Endothelial cell (in vitro differentiated cells): ENCODE data around the gene SORCS2. TPM values are rescaled to one million over a fixed set of nuclear protein-coding genes. Genes with fewer than 3 reads are reported as not detected.

ENCODE experiments used
- DNase-seq: peaks from one replicate; pipeline ENCODE4 v3.0.0; 2021; ENCODE audit warnings: low spot score
- H3K27ac Mint-ChIP-seq: one replicate; pipeline ENCODE4 v1.8.0; 2021; ENCODE audit warnings: mixed read lengths, inconsistent platforms; ENCODE audit not compliant: unreplicated experiment
- H3K27me3 Mint-ChIP-seq: one replicate; pipeline ENCODE4 v1.8.0; 2021; ENCODE audit warnings: mild to moderate bottlenecking, moderate library complexity, mixed read lengths, inconsistent platforms; ENCODE audit not compliant: unreplicated experiment
- H3K36me3 Mint-ChIP-seq: one replicate; pipeline ENCODE4 v1.8.0; 2021; ENCODE audit warnings: mild to moderate bottlenecking, low read depth, mixed read lengths, inconsistent platforms; ENCODE audit not compliant: unreplicated experiment
- H3K4me1 Mint-ChIP-seq: one replicate; pipeline ENCODE4 v1.8.0; 2021; ENCODE audit warnings: mild to moderate bottlenecking, mixed read lengths, inconsistent platforms; ENCODE audit not compliant: unreplicated experiment
- H3K4me3 Mint-ChIP-seq: one replicate; pipeline ENCODE4 v1.8.0; 2021; ENCODE audit warnings: mild to moderate bottlenecking, mixed read lengths, inconsistent platforms; ENCODE audit not compliant: unreplicated experiment
- H3K9me3 Mint-ChIP-seq: one replicate; pipeline ENCODE4 v1.8.0; 2021; ENCODE audit warnings: mixed read lengths, inconsistent platforms; ENCODE audit not compliant: unreplicated experiment
- CTCF ChIP-seq: fragments of 200-600 bp; sonication (generic); IDR thresholded peaks from one replicate; pipeline ENCODE4 v1.5.0; 2021; ENCODE audit warnings: antibody characterized with exemption; ENCODE audit not compliant: unreplicated experiment
- total RNA-seq: library from RNA; stranded (reverse); fragmentation: NEBNext Ultra II Directional; extraction: Animal tissue kit (Norgen Biotek cat#: 25700); gene quantifications from one replicate; pipeline ENCODE4 v1.2.1, GENCODE V29; 2021; ENCODE audit not compliant: unreplicated experiment

SORCS2 gene
- total RNA-seq, 1 donor from 2014 or later: 1.3 TPM

GRCh38 chr4:7414736-7415510, 222.6 kb downstream of the SORCS2 start:
- Mint-ChIP-seq H3K36me3 (peaks cover 6% of the 10 kb centered on the region), H3K9me3 (no peaks in the 10 kb centered on the region), H3K4me1 (no peaks in the 10 kb centered on the region), H3K27me3 (no peaks in the 10 kb centered on the region), H3K27ac (no peak overlapping the region), H3K4me3 (no peak overlapping the region)
- no peak for TF ChIP-seq CTCF
- DNase-seq: no peak

- no peak for DNase-seq
- no peaks in the 10 kb centered on the region for H3K4me1 Mint-ChIP-seq
- H3K36me3 Mint-ChIP-seq: peaks cover 6% of the 10 kb centered on the region
- no peak for TF ChIP-seq CTCF
- no peak overlapping the region for H3K27ac Mint-ChIP-seq
- no peaks in the 10 kb centered on the region for H3K27me3 Mint-ChIP-seq
- H3K9me3 Mint-ChIP-seq: no peaks in the 10 kb centered on the region
- H3K4me3 Mint-ChIP-seq: no peak overlapping the region
Measured at GRCh38 chr4:7415927-7416686, 223.8 kb downstream of the SORCS2 start.

GRCh38 chr4:7416745-7417432, 224.6 kb downstream of the SORCS2 start:
- peaks cover 6% of the 10 kb centered on the region for H3K36me3 Mint-ChIP-seq
- TF ChIP-seq CTCF: no peak
- H3K4me3 Mint-ChIP-seq: no peak overlapping the region
- DNase-seq: no peak
- no peak overlapping the region for H3K27ac Mint-ChIP-seq
- no peaks in the 10 kb centered on the region for H3K4me1 Mint-ChIP-seq
- H3K27me3 Mint-ChIP-seq: no peaks in the 10 kb centered on the region
- H3K9me3 Mint-ChIP-seq: no peaks in the 10 kb centered on the region

GRCh38 chr4:7417639-7418038, 225.3 kb downstream of the SORCS2 start:
- Mint-ChIP-seq H3K4me3 (no peak overlapping the region), H3K9me3 (no peaks in the 10 kb centered on the region), H3K27ac (no peak overlapping the region), H3K36me3 (peaks cover 6% of the 10 kb centered on the region), H3K27me3 (peaks cover 1% of the 10 kb centered on the region), H3K4me1 (no peaks in the 10 kb centered on the region)
- no peak for TF ChIP-seq CTCF
- no peak for DNase-seq
